Breast epithelium (tissue), 4 donors: Measurements from ENCODE around the gene TNP2. TPM values are rescaled to one million over a fixed set of nuclear protein-coding genes. Genes with fewer than 3 reads are reported as not detected.

ENCODE experiments used
- DNase-seq, 2 donors: peaks; one replicate each; pipeline ENCODE4 v3.0.0-alpha.2; 2019; ENCODE audit warnings: low spot score in 2 of 2
- H3K27ac ChIP-seq, 2 donors: fragments of 200-600 bp; sonication (generic) in 1 of 2; one replicate each; pipeline ENCODE4 v1.5.1; 2016 to 2019; ENCODE audit warnings: mild to moderate bottlenecking in 1 of 2
- H3K27me3 ChIP-seq, 2 donors: fragments of 200-600 bp; sonication (generic) in 1 of 2; one replicate each; pipeline versions ENCODE4 v1.5.1 to v1.6.0; 2017 to 2019; ENCODE audit warnings: control low read depth in 1 of 2, mild to moderate bottlenecking in 1 of 2
- H3K36me3 ChIP-seq: fragments of 200-600 bp; one replicate; pipeline ENCODE4 v1.5.1; 2019
- H3K4me1 ChIP-seq, 2 donors: fragments of 200-600 bp; sonication (generic); one replicate each; pipeline ENCODE4 v1.5.1; 2016 to 2019; ENCODE audit warnings: control low read depth in 1 of 2
- H3K4me3 ChIP-seq, 3 donors: fragments of 200-600 bp; sonication (generic); 1 replicate in 2 of 3; 2 replicates in 1 of 3; pipeline ENCODE4 v1.5.1; 2016 to 2019; ENCODE audit warnings: mild to moderate bottlenecking in 3 of 3, moderate library complexity in 2 of 3
- H3K9me3 ChIP-seq, 2 donors: fragments of 200-600 bp; sonication (generic) in 1 of 2; one replicate each; pipeline ENCODE4 v1.5.1; 2016 to 2019; ENCODE audit warnings: control low read depth in 1 of 2
- CTCF ChIP-seq, 3 donors: fragments of 450-650 bp; IDR thresholded peaks; one replicate each; pipeline ENCODE4 v1.5.1; 2016 to 2017; ENCODE audit warnings: antibody characterized with exemption in 3 of 3, mild to moderate bottlenecking in 3 of 3, moderate library complexity in 3 of 3
- POLR2A ChIP-seq: fragments of 450-650 bp; IDR thresholded peaks from one replicate; pipeline ENCODE4 v1.6.1; 2016; ENCODE audit warnings: antibody characterized with exemption, mild to moderate bottlenecking, moderate library complexity
- POLR2AphosphoS5 ChIP-seq, 3 donors: sonication (generic); formaldehyde crosslinking; IDR thresholded peaks; one replicate each; pipeline ENCODE4 v1.6.1; 2017; ENCODE audit warnings: antibody characterized with exemption in 3 of 3
- intact Hi-C: fragments of 100-400 bp; cut with DNase I; formaldehyde crosslinking; loops from one replicate; pipeline ENCODE4 v1.15.1; 2023; ENCODE audit warnings: low total_unique reads
- total RNA-seq, 3 donors: library from RNA; depleted of rRNA; stranded (reverse); fragments of >200 nt; gene quantifications; one replicate each; pipeline ENCODE4 v1.1.0, GENCODE V29; 2016

The TNP2 gene
- total RNA-seq, 3 donors from 2014 or later, result not detected

DNA sequence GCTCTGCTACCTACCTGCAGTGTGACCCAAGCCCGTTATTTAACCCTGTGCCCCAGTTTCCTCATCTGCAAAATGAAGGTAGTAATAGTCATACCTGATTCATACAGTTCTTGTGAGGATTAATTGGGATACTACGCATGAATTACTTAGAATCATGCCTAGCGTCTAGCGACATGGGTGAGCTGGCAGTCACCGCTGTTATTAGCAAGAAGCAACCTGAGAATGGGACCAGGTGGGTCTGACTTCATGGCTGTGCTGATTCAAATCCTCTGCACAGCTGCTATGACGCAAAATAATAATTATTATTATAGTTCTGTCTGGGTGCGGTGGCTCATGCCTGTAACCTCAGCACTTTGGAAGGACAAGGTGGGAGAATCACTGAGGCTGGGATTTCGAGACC, 21.0 kb downstream of the TNP2 start:
- Histone ChIP-seq H3K4me3 (no peak overlapping the region), H3K4me1 (no peaks in the 10 kb centered on the region), H3K27ac (no peak overlapping the region), H3K27me3 (no peaks in the 10 kb centered on the region), H3K36me3 (no peaks in the 10 kb centered on the region), H3K9me3 (no peaks in the 10 kb centered on the region)
- DNase-seq, result no peak
- intact Hi-C loops, result no loop called here
- TF ChIP-seq POLR2A (no peak), CTCF (IDR thresholded peaks at IDR 0.05) (no peak), POLR2AphosphoS5 (IDR thresholded peaks at IDR 0.05) (no peak)

- Histone ChIP-seq H3K36me3 (no peaks in the 10 kb centered on the region), H3K4me1 (no peaks in the 10 kb centered on the region), H3K27ac (no peak overlapping the region), H3K4me3 (no peak overlapping the region), H3K27me3 (no peaks in the 10 kb centered on the region), H3K9me3 (no peaks in the 10 kb centered on the region)
- TF ChIP-seq POLR2A (no peak), POLR2AphosphoS5 (IDR thresholded peaks at IDR 0.05) (no peak), CTCF (IDR thresholded peaks at IDR 0.05) (no peak)
- intact Hi-C loops, result no loop called here
- DNase-seq, result no peak
These were observed 23.1 kb downstream of the TNP2 start for GRCh38 chr16:11245988-11246387.

GRCh38 chr16:11245222-11245737, 23.8 kb downstream of the TNP2 start:
- intact Hi-C loops, result no loop called here
- Histone ChIP-seq H3K4me3 (no peak overlapping the region), H3K9me3 (no peaks in the 10 kb centered on the region), H3K27me3 (no peaks in the 10 kb centered on the region), H3K27ac (no peak overlapping the region), H3K4me1 (no peaks in the 10 kb centered on the region), H3K36me3 (no peaks in the 10 kb centered on the region)
- TF ChIP-seq CTCF (IDR thresholded peaks at IDR 0.05) (no peak), POLR2A (no peak), POLR2AphosphoS5 (IDR thresholded peaks at IDR 0.05) (no peak)
- no peak for DNase-seq

GRCh38 chr16:11242658-11243057, 26.5 kb downstream of the TNP2 start:
- Histone ChIP-seq H3K4me1 (no peaks in the 10 kb centered on the region), H3K27me3 (no peaks in the 10 kb centered on the region), H3K4me3 (no peak overlapping the region), H3K9me3 (no peaks in the 10 kb centered on the region), H3K27ac (no peak overlapping the region), H3K36me3 (no peaks in the 10 kb centered on the region)
- TF ChIP-seq POLR2A (no peak), POLR2AphosphoS5 (IDR thresholded peaks at IDR 0.05) (no peak), CTCF (IDR thresholded peaks at IDR 0.05) (no peak)
- DNase-seq, result no peak
- intact Hi-C loops, result no loop called here

DNA sequence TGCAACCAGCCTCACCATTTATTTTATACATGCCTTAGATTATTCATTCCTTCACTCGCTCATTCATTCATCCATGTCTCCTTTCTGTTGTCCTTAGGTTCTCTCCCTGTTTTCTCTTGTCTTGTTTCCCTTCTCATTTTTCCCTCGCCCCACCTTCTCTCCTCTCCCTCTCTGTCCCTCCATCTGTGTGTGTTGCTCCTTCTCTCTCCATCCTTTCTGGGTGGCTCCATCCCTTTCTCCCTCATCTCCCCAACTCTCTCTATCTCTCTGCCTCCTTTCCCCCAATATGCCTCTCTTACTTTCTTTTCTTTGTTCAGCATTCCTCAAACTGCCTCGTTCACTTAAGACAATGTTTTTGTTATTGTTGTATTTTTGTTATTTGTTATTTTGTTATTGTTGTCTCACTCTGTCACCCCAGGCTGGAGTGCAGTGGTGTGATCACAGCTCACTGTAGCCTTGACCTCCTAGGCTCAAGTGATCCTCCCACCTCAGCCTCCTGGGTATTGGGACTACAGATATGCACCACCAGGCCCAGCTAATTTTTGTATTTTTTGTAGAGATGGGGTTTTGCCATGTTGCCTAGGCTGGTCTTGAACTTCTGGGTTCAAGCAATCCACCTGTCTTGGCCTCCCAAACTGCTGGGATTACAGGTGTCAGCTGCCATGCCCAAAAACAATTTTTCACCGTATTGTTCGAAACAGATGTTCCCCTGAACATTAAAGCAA, 27.5 kb downstream of the TNP2 start:
- DNase-seq, result no peak
- H3K4me3 ChIP-seq, result no peak overlapping the region
- no peaks in the 10 kb centered on the region for H3K4me1 ChIP-seq
- no peak overlapping the region for H3K27ac ChIP-seq
- no peaks in the 10 kb centered on the region for H3K36me3 ChIP-seq
- H3K27me3 ChIP-seq, result no peaks in the 10 kb centered on the region
- intact Hi-C loops, result no loop called here
- no peak for TF ChIP-seq POLR2AphosphoS5 (IDR thresholded peaks at IDR 0.05)
- no peak for TF ChIP-seq POLR2A
- TF ChIP-seq CTCF (IDR thresholded peaks at IDR 0.05), result no peak
- H3K9me3 ChIP-seq, result no peaks in the 10 kb centered on the region
